Peyer's patch (tissue), 4 donors: Measurements from ENCODE around the gene DISC1.

Experiments used
- POLR2A ChIP-seq, 2 donors: fragments of 450-650 bp; IDR thresholded peaks; one replicate each; pipeline ENCODE4 v1.5.1; 2017; ENCODE audit warnings: antibody characterized with exemption in 2 of 2, mild to moderate bottlenecking in 2 of 2, moderate library complexity in 2 of 2
- TF ChIP-seq, protein P1 (sequence below), 6 experiments: fragments of 450-650 bp in 4 of 6; fragments of 200-600 bp in 2 of 6; sonication (generic) in 1 of 6; IDR thresholded peaks; one replicate each; pipeline ENCODE4 v1.5.1; 2017 to 2019; ENCODE audit warnings: antibody characterized with exemption in 6 of 6, mild to moderate bottlenecking in 3 of 6, moderate library complexity in 1 of 6

DNA sequence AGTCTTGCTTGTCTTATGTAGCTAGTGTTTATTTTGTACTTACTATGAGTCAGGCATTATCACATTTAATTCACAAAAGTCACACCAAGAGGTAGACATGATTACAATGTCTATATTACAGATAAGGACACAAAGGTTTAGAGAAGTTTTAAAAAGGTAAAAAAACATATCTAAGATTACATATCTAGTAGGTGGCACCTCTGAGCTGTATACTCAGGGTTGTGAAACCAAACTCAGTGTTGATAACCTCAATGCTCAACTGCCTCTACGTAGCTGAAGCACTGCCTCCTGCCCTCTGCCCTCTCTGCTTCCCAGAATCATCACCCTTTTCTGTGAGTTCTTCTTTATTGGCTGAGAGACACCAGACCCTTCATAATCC lies 431.3 kb downstream of the DISC1 start:
- no peak for TF ChIP-seq POLR2A (IDR thresholded peaks at IDR 0.05)
- TF ChIP-seq, protein P1, sequence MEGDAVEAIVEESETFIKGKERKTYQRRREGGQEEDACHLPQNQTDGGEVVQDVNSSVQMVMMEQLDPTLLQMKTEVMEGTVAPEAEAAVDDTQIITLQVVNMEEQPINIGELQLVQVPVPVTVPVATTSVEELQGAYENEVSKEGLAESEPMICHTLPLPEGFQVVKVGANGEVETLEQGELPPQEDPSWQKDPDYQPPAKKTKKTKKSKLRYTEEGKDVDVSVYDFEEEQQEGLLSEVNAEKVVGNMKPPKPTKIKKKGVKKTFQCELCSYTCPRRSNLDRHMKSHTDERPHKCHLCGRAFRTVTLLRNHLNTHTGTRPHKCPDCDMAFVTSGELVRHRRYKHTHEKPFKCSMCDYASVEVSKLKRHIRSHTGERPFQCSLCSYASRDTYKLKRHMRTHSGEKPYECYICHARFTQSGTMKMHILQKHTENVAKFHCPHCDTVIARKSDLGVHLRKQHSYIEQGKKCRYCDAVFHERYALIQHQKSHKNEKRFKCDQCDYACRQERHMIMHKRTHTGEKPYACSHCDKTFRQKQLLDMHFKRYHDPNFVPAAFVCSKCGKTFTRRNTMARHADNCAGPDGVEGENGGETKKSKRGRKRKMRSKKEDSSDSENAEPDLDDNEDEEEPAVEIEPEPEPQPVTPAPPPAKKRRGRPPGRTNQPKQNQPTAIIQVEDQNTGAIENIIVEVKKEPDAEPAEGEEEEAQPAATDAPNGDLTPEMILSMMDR (IDR thresholded peaks at IDR 0.05), result no peak
